OCI-LY7 (cell line): ENCODE results near the gene PATJ. TPM values are rescaled to one million over a fixed set of nuclear protein-coding genes. Genes with fewer than 3 reads are reported as not detected.

Experiments used
- BruUV-seq: library from RNA; stranded (reverse); fragments of 400-500 nt; replicated peaks from 2 replicates; lab custom pipeline; 2021; lab: Mats Ljungman, UMichigan
- CTCF ChIA-PET: fragments of 300-600 bp; sonication (Branson Sonifier 250); formaldehyde crosslinking; loops from one replicate; lab custom pipeline; 2022; ENCODE audit warnings: antibody characterized with exemption; ENCODE audit not compliant: unreplicated experiment; lab: Charles Lee
- POLR2A ChIA-PET: fragments of 300-600 bp; sonication (Branson Sonifier 250); formaldehyde crosslinking; loops from one replicate; lab custom pipeline; 2022; ENCODE audit warnings: antibody characterized with exemption; lab: Charles Lee
- DNase-seq: peaks from one replicate; pipeline ENCODE4 v3.0.0-alpha.2; 2015; ENCODE audit warnings: low spot score
- H2AFZ ChIP-seq: fragments of 200-600 bp; sonication (generic), shearing (Covaris generic); 2 replicates; pipeline ENCODE4 v1.6.1; 2014; ENCODE audit warnings: mild to moderate bottlenecking, antibody characterized with exemption, low read length, moderate library complexity
- H3K27ac ChIP-seq: fragments of 200-600 bp; sonication (generic); 2 replicates; pipeline ENCODE4 v1.5.1; 2014; ENCODE audit warnings: mixed run types, low read depth, mild to moderate bottlenecking, moderate library complexity, low read length, inconsistent platforms; ENCODE audit not compliant: poor library complexity, severe bottlenecking
- H3K36me3 ChIP-seq: fragments of 200-600 bp; sonication (generic); 2 replicates; pipeline ENCODE4 v1.6.1; 2014; ENCODE audit warnings: mild to moderate bottlenecking, antibody characterized with exemption, low read length, moderate library complexity, mixed read lengths; ENCODE audit not compliant: insufficient read depth
- H3K4me1 ChIP-seq: fragments of 200-600 bp; sonication (generic); 2 replicates; pipeline ENCODE4 v1.5.1; 2014; ENCODE audit warnings: mild to moderate bottlenecking, low read length; ENCODE audit not compliant: insufficient read depth, poor library complexity, severe bottlenecking
- H3K4me2 ChIP-seq: fragments of 200-600 bp; sonication (generic); 2 replicates; pipeline ENCODE4 v1.6.1; 2014; ENCODE audit warnings: mild to moderate bottlenecking, low read length
- H3K4me3 ChIP-seq: fragments of 200-600 bp; sonication (generic); 2 replicates; pipeline ENCODE4 v1.5.1; 2014; ENCODE audit warnings: mild to moderate bottlenecking, low read depth, low read length; ENCODE audit not compliant: poor library complexity, severe bottlenecking
- H3K79me2 ChIP-seq: fragments of 200-600 bp; sonication (generic); 2 replicates; pipeline ENCODE4 v1.6.1; 2016; ENCODE audit warnings: low read depth, mild to moderate bottlenecking, low read length, moderate library complexity, mixed read lengths; ENCODE audit not compliant: insufficient read depth
- H3K9me2 ChIP-seq: fragments of 200-600 bp; sonication (generic); 2 replicates; pipeline ENCODE4 v1.6.1; 2016; ENCODE audit warnings: mild to moderate bottlenecking, low read length, mixed read lengths; ENCODE audit not compliant: insufficient read depth
- H3K9me3 ChIP-seq: fragments of 200-600 bp; sonication (generic); 2 replicates; pipeline ENCODE4 v1.6.1; 2014; ENCODE audit warnings: mild to moderate bottlenecking, mixed run types, low read length, mixed read lengths
- H4K20me1 ChIP-seq: fragments of 200-600 bp; sonication (generic); 2 replicates; pipeline ENCODE4 v1.6.1; 2014; ENCODE audit warnings: mild to moderate bottlenecking, antibody characterized with exemption, low read length, moderate library complexity, mixed read lengths; ENCODE audit not compliant: insufficient read depth
- CTCF ChIP-seq: fragments of 200-600 bp; sonication (generic); conservative IDR thresholded peaks from 2 replicates; pipeline ENCODE4 v1.5.1; 2014; ENCODE audit warnings: mild to moderate bottlenecking, antibody characterized with exemption, low read length, moderate library complexity, mixed read lengths
- EZH2phosphoT487 ChIP-seq: fragments of 200-600 bp; sonication (generic); IDR thresholded peaks from 2 replicates; pipeline ENCODE4 v1.6.1; 2018; ENCODE audit warnings: low read depth, borderline replicate concordance, mild to moderate bottlenecking, mixed run types, antibody characterized with exemption, low read length, moderate library complexity, mixed read lengths
- intact Hi-C: fragments of 100-400 bp; cut with micrococcal nuclease; formaldehyde crosslinking; loops from one replicate; pipeline ENCODE4 v1.10.0; 2022; ENCODE audit not compliant: unreplicated experiment
- total RNA-seq, 2 experiments: library from RNA; depleted of rRNA in 1 of 2; stranded (reverse); fragments of >200 nt in 1 of 2; shearing (Covaris generic) in 1 of 2; gene quantifications; 2 replicates each; pipeline ENCODE4 v1.2.3, GENCODE V29; 2014 to 2022

The PATJ gene
- total RNA-seq, 2 experiments from 2014 or later: 0.95 to 4.0 TPM

GRCh38 chr1:61895175-61895574 is 152.9 kb downstream of the PATJ start:
- Histone ChIP-seq H3K79me2 (no peaks in the 10 kb centered on the region), H3K9me2 (no peaks in the 10 kb centered on the region), H2AFZ (no peak overlapping the region), H3K4me1 (no peaks in the 10 kb centered on the region), H3K27ac (no peak overlapping the region), H3K9me3 (no peaks in the 10 kb centered on the region), H3K4me2 (no peak overlapping the region), H3K4me3 (no peak overlapping the region), H3K36me3 (no peaks in the 10 kb centered on the region), H4K20me1 (no peaks in the 10 kb centered on the region)
- no TSS peak for BruUV-seq
- TF ChIP-seq EZH2phosphoT487 (no peak), CTCF (no peak)
- ChIA-PET POLR2A (no interaction called here), CTCF (no interaction called here)
- no peak for DNase-seq
- intact Hi-C loops: no loop called here

- H3K9me3 ChIP-seq: no peaks in the 10 kb centered on the region
- no peak for DNase-seq
- no peaks in the 10 kb centered on the region for H3K36me3 ChIP-seq
- no peak overlapping the region for H3K27ac ChIP-seq
- no peak for TF ChIP-seq CTCF
- TF ChIP-seq EZH2phosphoT487: no peak
- H3K79me2 ChIP-seq: no peaks in the 10 kb centered on the region
- ChIA-PET POLR2A (no interaction called here), CTCF (no interaction called here)
- no peaks in the 10 kb centered on the region for H4K20me1 ChIP-seq
- intact Hi-C loops: no loop called here
- BruUV-seq: no TSS peak
- H3K4me2 ChIP-seq: no peak overlapping the region
- H3K4me1 ChIP-seq: no peaks in the 10 kb centered on the region
- H3K4me3 ChIP-seq: no peak overlapping the region
- no peak overlapping the region for H2AFZ ChIP-seq
- no peaks in the 10 kb centered on the region for H3K9me2 ChIP-seq
Measured at GRCh38 chr1:61898658-61899057, 156.4 kb downstream of the PATJ start.

DNA sequence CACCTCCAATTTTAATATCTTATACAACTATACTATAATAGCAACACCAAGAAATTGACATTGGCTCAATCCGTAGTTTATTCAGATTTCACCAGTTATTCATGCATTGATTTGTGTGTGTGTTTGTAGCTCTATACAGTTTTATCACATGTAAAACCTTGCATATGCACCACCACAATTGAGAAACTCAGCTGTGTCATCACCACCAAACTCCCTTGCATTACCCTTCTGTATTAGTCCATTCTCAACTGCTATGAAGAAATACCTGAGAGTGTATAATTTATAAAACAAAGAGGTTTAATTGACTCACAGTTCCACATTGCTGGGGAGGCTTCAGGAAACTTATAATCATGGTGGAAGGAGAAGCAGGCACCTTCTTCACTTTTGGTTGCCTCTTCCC is 162.1 kb downstream of the PATJ start:
- ChIA-PET POLR2A (no interaction called here), CTCF (no interaction called here)
- H3K36me3 ChIP-seq: no peaks in the 10 kb centered on the region
- H3K27ac ChIP-seq: no peak overlapping the region
- H3K4me3 ChIP-seq: no peak overlapping the region
- no peak overlapping the region for H3K4me2 ChIP-seq
- no TSS peak for BruUV-seq
- H3K4me1 ChIP-seq: no peaks in the 10 kb centered on the region
- DNase-seq: no peak
- no peak for TF ChIP-seq CTCF
- no peak for TF ChIP-seq EZH2phosphoT487
- intact Hi-C loops: no loop called here
- H3K79me2 ChIP-seq: no peaks in the 10 kb centered on the region
- H4K20me1 ChIP-seq: no peaks in the 10 kb centered on the region
- H3K9me2 ChIP-seq: no peaks in the 10 kb centered on the region
- H3K9me3 ChIP-seq: no peaks in the 10 kb centered on the region
- H2AFZ ChIP-seq: no peak overlapping the region
